ENCODE measurements around the gene GRB2.

Gene GRB2

DNA sequence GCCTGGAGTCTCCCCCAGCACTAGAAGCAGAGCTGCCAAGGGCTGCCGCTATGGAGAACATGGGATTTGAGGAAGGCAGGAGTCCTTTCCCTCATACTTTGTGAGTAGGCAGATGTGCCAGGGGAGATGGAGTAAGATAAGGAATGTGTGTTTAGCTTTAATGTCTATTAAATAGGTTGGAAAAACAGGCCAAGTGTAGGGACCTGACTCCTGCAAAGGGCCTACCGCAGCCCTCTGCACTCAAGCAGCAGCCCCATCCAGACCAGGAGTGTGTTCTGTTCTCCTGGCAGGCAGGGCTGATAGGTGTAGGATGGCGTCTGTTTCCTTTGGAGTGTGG is 132.7 kb downstream of the GRB2 start:
- no peak for DNase-seq

DNA sequence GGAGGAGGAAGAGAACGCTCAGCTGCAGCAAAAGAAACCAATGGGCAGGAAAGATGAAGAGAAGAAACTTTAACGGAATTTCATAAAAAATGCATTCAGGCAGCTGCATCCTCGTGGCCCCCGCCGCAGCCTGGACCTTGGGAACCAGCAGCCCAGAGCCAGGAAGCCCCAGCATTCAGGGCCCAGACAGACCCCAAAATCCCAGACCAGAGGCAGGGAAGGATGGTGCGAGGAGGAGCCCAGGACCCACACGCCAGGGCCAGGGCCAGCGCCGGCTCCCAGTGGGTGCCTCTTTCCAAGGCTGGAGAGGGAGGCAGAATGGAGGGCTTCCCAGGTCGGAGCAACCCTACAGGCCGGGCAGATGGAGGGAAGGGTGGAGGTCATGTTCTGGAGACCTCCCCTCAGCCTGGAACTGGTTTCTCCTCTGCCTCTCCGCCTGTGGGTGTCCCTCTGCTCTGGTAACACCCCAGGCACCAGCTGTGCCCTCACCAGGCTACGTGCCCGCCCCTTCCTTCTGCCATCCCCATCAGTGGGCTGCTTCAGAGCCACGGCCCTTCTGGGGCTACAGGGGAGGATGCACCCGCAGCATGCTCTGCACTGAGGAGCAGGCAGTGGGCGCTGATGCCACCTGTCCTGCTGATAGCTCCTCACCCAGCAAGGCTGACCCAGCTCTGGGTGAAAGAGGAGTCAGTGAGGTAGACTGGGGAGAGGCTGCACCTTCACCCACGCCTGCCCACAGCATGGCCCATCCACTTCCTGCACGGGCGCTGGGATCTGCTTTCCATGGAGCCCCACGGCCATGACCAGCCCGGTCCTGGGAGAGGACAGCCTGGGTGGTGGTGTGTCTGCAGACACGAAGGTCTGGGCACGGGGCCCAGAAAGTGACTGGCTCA is 133.3 kb downstream of the GRB2 start:
- DNase-seq, result peak in 1 of 2 experiments; percentile 21

DNA sequence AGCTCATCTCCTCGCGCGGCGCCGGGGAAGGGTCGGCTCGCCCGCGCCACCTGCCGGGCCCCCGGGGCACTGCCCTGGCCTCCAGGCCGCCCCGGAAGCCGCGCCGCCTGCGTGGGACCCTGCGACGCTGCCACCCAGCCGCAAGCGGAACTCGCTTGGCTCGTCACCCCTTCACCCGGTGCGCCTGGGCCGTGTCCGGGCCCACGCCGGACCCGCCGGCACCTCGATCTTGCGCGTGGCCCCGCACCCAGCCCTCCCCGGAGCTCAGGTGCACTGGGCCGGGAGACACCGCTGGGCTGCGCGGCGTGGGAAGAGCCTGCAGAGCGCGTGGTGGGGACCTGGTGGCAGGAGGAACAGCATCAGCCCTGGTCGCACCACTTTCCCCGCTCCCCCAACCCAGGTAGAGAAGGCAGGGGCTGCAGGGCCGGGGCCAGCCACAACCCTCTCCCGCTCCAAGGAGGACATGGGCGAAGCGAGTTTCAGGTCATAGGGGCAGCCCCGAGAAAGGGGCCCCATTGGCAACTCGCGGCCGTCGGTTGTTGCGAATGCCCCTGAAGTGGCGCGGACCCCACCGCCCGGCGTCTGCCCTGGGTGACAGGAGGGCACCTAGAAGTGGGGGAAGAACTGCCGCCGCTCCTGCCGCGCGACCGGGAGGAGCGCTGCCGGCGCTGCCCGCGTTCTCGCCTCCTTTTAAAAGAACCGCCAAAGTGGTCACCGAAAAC is 134.1 kb downstream of the GRB2 start:
- peak; percentile 81 to 90 for DNase-seq

DNA sequence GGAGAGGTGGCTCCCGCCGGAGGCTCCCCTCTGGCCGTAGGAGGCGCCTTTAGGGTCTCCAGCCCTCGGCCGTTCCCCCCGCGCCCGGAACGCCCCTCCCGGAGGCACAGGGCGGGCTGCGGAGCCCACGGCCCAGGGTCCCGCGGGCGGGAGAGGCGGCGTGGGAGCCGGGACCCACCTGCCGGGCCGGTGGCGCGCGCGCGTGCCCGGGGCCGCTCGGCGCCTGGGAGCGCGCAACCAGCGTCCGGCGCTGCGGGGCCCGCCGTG is 134.6 kb downstream of the GRB2 start, which contains the start of gene MIF4GD:
Gene MIF4GD (minus strand): TSS at position 266 of the 267 bp plus-strand sequence. CDS start 1,036 bp downstream, outside the sequence.
- DNase-seq, result no peak

DNA sequence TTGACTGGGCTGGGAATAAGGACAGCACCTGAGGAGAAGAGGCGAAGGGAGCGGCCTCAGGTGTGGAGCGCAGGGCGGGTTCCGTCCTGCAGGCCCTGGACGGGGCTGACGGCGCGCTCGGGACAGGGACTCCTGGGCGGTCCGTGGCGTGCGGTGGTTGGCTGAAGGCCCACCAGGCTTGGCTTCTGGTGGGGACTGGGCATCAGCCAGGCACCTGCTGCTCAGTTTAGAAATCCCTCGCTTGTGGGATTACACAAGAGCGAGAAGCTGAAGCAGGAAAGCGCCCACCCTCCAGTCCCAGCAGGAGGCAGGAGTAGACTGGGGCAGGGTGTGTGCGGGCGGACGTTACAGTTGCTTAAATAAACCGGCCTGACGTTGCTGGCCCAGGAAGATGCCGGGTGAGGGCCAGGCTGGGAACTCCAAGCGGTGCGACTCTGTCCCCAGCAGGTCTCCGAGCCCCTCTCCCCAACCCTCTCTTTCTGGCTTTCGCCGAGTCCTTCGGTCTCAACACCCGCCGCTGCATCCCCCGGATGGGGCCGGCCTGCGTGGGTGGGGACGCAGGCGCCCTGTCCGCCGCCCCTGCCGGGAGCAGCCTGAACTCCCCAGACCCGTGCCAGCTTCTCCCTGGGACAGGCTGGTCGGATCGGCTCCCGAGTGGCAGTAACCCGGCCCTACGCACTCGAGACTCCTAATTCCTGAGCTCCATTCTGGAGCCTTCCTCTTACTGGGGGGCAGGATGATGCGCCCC is 135.1 kb downstream of the GRB2 start:
- peak; percentile 43 to 73 for DNase-seq

DNA sequence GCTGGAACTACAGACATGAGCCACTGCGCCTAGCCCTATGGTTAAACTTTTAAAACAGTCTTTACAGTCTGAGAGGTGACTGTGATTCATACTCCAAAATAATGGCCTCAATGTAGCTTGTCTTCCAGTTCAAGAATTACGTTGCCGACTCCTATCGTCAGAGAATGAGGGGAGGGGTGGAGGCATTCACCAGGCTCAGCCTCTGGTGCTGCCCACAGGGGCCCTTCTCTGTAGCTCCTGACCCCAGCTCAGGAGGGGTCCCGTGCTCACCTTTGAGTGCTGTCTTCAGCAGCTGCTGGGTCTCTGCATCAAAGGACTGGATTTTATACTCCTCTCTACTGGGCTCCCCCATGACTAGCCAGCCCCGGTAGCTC is 135.6 kb downstream of the GRB2 start:
- no peak for DNase-seq
